GM23338 (cell line): ENCODE results near the gene ST6GALNAC3. TPM values are rescaled to one million over a fixed set of nuclear protein-coding genes. Genes with fewer than 3 reads are reported as not detected.

Experiments
- ATAC-seq: fragments of 200-7000 bp; cut with Tn5 transposase; 3 replicates; pipeline ENCODE4 v1.9.1; 2020
- DNase-seq: peaks from one replicate; pipeline ENCODE4 v3.0.0-alpha.2; 2015; ENCODE audit warnings: low spot score
- H2AFZ ChIP-seq: fragments of 200-600 bp; sonication (generic); 2 replicates; pipeline ENCODE4 v1.8.0; 2016; ENCODE audit warnings: antibody characterized with exemption, mild to moderate bottlenecking, moderate library complexity
- H3F3A ChIP-seq: fragments of 200-600 bp; sonication (generic); replicated peaks from 2 replicates; pipeline ENCODE4 v1.8.0; 2017; ENCODE audit warnings: antibody characterized with exemption, mixed run types, low read depth
- H3K27ac ChIP-seq: fragments of 200-600 bp; sonication (generic); 2 replicates; pipeline ENCODE4 v1.6.1; 2016; ENCODE audit warnings: low read depth
- H3K27me3 ChIP-seq: fragments of 200-600 bp; sonication (generic); 2 replicates; pipeline ENCODE4 v1.8.0; 2016; ENCODE audit warnings: mild to moderate bottlenecking, mixed run types, moderate library complexity; ENCODE audit not compliant: insufficient read depth
- H3K36me3 ChIP-seq: fragments of 200-600 bp; sonication (generic); 2 replicates; pipeline ENCODE4 v1.8.0; 2016; ENCODE audit warnings: mild to moderate bottlenecking; ENCODE audit not compliant: insufficient read depth
- H3K4me1 ChIP-seq: fragments of 200-600 bp; sonication (generic); 2 replicates; pipeline ENCODE4 v1.8.0; 2016; ENCODE audit warnings: mild to moderate bottlenecking, moderate library complexity; ENCODE audit not compliant: insufficient read depth
- H3K4me2 ChIP-seq: fragments of 200-600 bp; sonication (generic); 2 replicates; pipeline ENCODE4 v1.7.1; 2017; ENCODE audit warnings: mixed run types
- H3K4me3 ChIP-seq: fragments of 200-600 bp; sonication (generic); 2 replicates; pipeline ENCODE4 v1.6.1; 2016; ENCODE audit warnings: mixed run types
- H3K79me2 ChIP-seq: fragments of 200-600 bp; sonication (generic); replicated peaks from 2 replicates; pipeline ENCODE4 v1.8.0; 2017; ENCODE audit warnings: mild to moderate bottlenecking; ENCODE audit not compliant: insufficient read depth
- H3K9me2 ChIP-seq: fragments of 200-600 bp; sonication (generic); 2 replicates; pipeline ENCODE4 v1.8.0; 2017; ENCODE audit not compliant: insufficient read depth
- H4K20me1 ChIP-seq: fragments of 200-600 bp; sonication (generic); replicated peaks from 2 replicates; pipeline ENCODE4 v1.8.0; 2017; ENCODE audit warnings: mild to moderate bottlenecking; ENCODE audit not compliant: insufficient read depth
- H3K27ac Mint-ChIP-seq: 2 replicates; pipeline ENCODE4 v1.8.0; 2020; ENCODE audit warnings: inconsistent platforms, mild to moderate bottlenecking, moderate library complexity, mixed read lengths
- H3K27me3 Mint-ChIP-seq: 3 replicates; pipeline ENCODE4 v1.8.0; 2022; ENCODE audit warnings: low read depth, mild to moderate bottlenecking, moderate library complexity, mixed read lengths, inconsistent platforms; ENCODE audit not compliant: insufficient read depth, poor library complexity
- H3K36me3 Mint-ChIP-seq: 3 replicates; pipeline ENCODE4 v1.8.0; 2021; ENCODE audit warnings: low read depth, mild to moderate bottlenecking, inconsistent platforms, moderate library complexity, mixed read lengths
- H3K4me1 Mint-ChIP-seq: 3 replicates; pipeline ENCODE4 v1.8.0; 2020; ENCODE audit warnings: mild to moderate bottlenecking, inconsistent platforms, mixed read lengths
- H3K4me3 Mint-ChIP-seq: 3 replicates; pipeline ENCODE4 v1.8.0; 2021; ENCODE audit warnings: moderate library complexity, mild to moderate bottlenecking, inconsistent platforms, mixed read lengths
- H3K9me3 Mint-ChIP-seq: 3 replicates; pipeline ENCODE4 v1.8.0; 2020; ENCODE audit warnings: moderate library complexity, mild to moderate bottlenecking, inconsistent platforms, mixed read lengths
- CREB1 ChIP-seq: fragments of 250-450 bp; sonication (Bioruptor Pico); IDR thresholded peaks from 2 replicates; pipeline ENCODE4 v1.5.0; 2020; ENCODE audit warnings: low read depth, mild to moderate bottlenecking, moderate library complexity
- ETS1 ChIP-seq: IDR thresholded peaks from 2 replicates; pipeline ENCODE4 v1.6.1; 2016; ENCODE audit warnings: antibody characterized with exemption
- JUNB ChIP-seq: IDR thresholded peaks from one replicate; pipeline ENCODE4 v1.6.1; 2016; ENCODE audit warnings: antibody characterized with exemption; ENCODE audit not compliant: unreplicated experiment
- POLR2AphosphoS5 ChIP-seq: IDR thresholded peaks from 2 replicates; pipeline ENCODE4 v1.6.1; 2016; ENCODE audit warnings: antibody characterized with exemption, low read depth
- REST ChIP-seq: IDR thresholded peaks from one replicate; pipeline ENCODE4 v1.6.1; 2018; ENCODE audit warnings: antibody characterized with exemption; ENCODE audit not compliant: unreplicated experiment
- STAT1 ChIP-seq: IDR thresholded peaks from one replicate; pipeline ENCODE4 v1.6.1; 2016; ENCODE audit warnings: antibody characterized with exemption; ENCODE audit not compliant: unreplicated experiment
- ZNF114 ChIP-seq: fragments of 250-450 bp; sonication (Bioruptor Pico); IDR thresholded peaks from 2 replicates; pipeline ENCODE4 v1.5.0; 2020; ENCODE audit warnings: mild to moderate bottlenecking, moderate library complexity
- ZNF462 ChIP-seq: fragments of 250-450 bp; sonication (Bioruptor Pico); IDR thresholded peaks from 2 replicates; pipeline ENCODE4 v1.5.0; 2020; ENCODE audit warnings: mild to moderate bottlenecking, moderate library complexity
- polyA plus RNA-seq: library from polyadenylated mRNA; unstranded; fragments of >200 nt; fragmentation: Nextera tagmentation; extraction: Ambion mirVana; gene quantifications from 2 replicates; pipeline ENCODE4 v1.2.1, GENCODE V29; 2016
- total RNA-seq: library from RNA; depleted of rRNA; stranded (reverse); fragments of >200 nt; shearing (Covaris generic); gene quantifications from 2 replicates; pipeline ENCODE4 v1.2.3, GENCODE V29; 2014

ST6GALNAC3 gene
- total and polyA plus RNA-seq, 2 experiments from 2014 or later, result 4.7 to 11.6 TPM

- Histone ChIP-seq H3K36me3 (no peaks in the 10 kb centered on the region), H3K4me1 (0 out of 2 replicates have a peak, but pooled peaks cover 4% of the 10 kb centered on the region), H3K9me2 (peaks cover 26% of the 10 kb centered on the region), H3F3A (no peaks in the 10 kb centered on the region), H2AFZ (no peak overlapping the region), H3K27ac (no peak overlapping the region), H3K27me3 (no peaks in the 10 kb centered on the region), H3K79me2 (no peaks in the 10 kb centered on the region; the same call in 1 of the 2 replicates), H3K4me2 (no peak overlapping the region), H4K20me1 (no peaks in the 10 kb centered on the region), H3K4me3 (no peak overlapping the region)
- Mint-ChIP-seq H3K27ac (no peak overlapping the region), H3K4me3 (no peak overlapping the region), H3K36me3 (peaks cover 25% of the 10 kb centered on the region; the same call in 2 of the 3 replicates), H3K27me3 (peaks cover 17% of the 10 kb centered on the region), H3K4me1 (peaks cover 25% of the 10 kb centered on the region; the same call in 2 of the 3 replicates), H3K9me3 (no peaks in the 10 kb centered on the region)
- DNase-seq, result no peak
- ATAC-seq, result no peak
- TF ChIP-seq ETS1 (no peak), POLR2AphosphoS5 (no peak), JUNB (no peak), REST (no peak), CREB1 (CRISPR knock-in tag) (no peak), ZNF462 (CRISPR knock-in tag) (no peak), STAT1 (no peak), ZNF114 (CRISPR knock-in tag) (no peak)
These were observed 53.5 kb downstream of the ST6GALNAC3 start for GRCh38 chr1:76128096-76128495.
